Ovary (tissue), 9 donors: Measurements from ENCODE around the gene CACNA2D1. TPM values are rescaled to one million over a fixed set of nuclear protein-coding genes. Genes with fewer than 3 reads are reported as not detected.

ENCODE experiments used
- DNase-seq, 5 donors: peaks; one replicate each; pipeline ENCODE4 v3.0.0-alpha.2; 2019 to 2020
- H3K27ac ChIP-seq, 2 donors: fragments of 200-600 bp; one replicate each; pipeline versions ENCODE4 v1.5.1 to v1.8.0; 2019 to 2022
- H3K27me3 ChIP-seq: fragments of 200-600 bp; one replicate; pipeline ENCODE4 v1.8.0; 2022
- H3K36me3 ChIP-seq: fragments of 200-600 bp; sonication (generic); one replicate; pipeline ENCODE4 v1.5.1; 2019
- H3K4me1 ChIP-seq: one replicate; pipeline ENCODE4 v1.8.1; 2013; ENCODE audit warnings: mild to moderate bottlenecking, moderate library complexity; ENCODE audit not compliant: insufficient read depth
- H3K4me3 ChIP-seq: fragments of 200-600 bp; sonication (generic); one replicate; pipeline ENCODE4 v1.5.1; 2017
- H3K9me3 ChIP-seq, 2 donors: fragments of 200-600 bp in 1 of 2; sonication (generic) in 1 of 2; one replicate each; pipeline versions ENCODE4 v1.5.1 to v1.8.1; 2013 to 2019; ENCODE audit warnings: mild to moderate bottlenecking in 1 of 2, moderate library complexity in 1 of 2
- CTCF ChIP-seq, 3 donors: fragments of 450-650 bp in 2 of 3; fragments of 200-600 bp in 1 of 3; IDR thresholded peaks; one replicate each; pipeline versions ENCODE4 v1.5.1 to v1.8.0; 2016 to 2022; ENCODE audit warnings: antibody characterized with exemption in 3 of 3, mild to moderate bottlenecking in 1 of 3
- EP300 ChIP-seq: sonication (generic); formaldehyde crosslinking; IDR thresholded peaks from one replicate; pipeline ENCODE4 v1.6.1; 2017; ENCODE audit warnings: antibody characterized with exemption
- POLR2A ChIP-seq: fragments of 450-650 bp; IDR thresholded peaks from one replicate; pipeline ENCODE4 v1.6.1; 2017; ENCODE audit warnings: antibody characterized with exemption, mild to moderate bottlenecking, moderate library complexity
- WGBS, 3 donors: extraction: QIAGEN DNeasy Blood & Tissue Kit in 1 of 3; methylation state at CpG; one replicate each; pipeline versions ENCODE4 v1.1.5 to v1.1.7; 2013 to 2017; 5-methylcytosine and 5-hydroxymethylcytosine counted together
- intact Hi-C, 4 donors: fragments of 100-400 bp; cut with DNase I; formaldehyde crosslinking; loops; one replicate each; pipeline versions ENCODE4 v1.11.0 to v1.15.1; 2022 to 2023
- polyA plus RNA-seq, 2 donors: library from polyadenylated mRNA; stranded (reverse); fragments of 200-250 nt in 1 of 2; fragments of 350-450 nt in 1 of 2; fragmentation: Illumina TruSeq in 1 of 2; extraction: RNeasy Lipid Tissue Mini Kit (QIAGEN cat#74804) in 1 of 2; gene quantifications; one replicate each; pipeline ENCODE4 v1.2.3, GENCODE V29; 2013 to 2014
- total RNA-seq, 7 donors: library from RNA; depleted of rRNA in 2 of 7; stranded (reverse); fragments of >200 nt in 2 of 7; fragmentation: NEBNext Ultra II Directional in 3 of 7; extraction: Animal tissue kit (Norgen Biotek cat#: 25700) in 3 of 7; gene quantifications; one replicate each; pipeline versions ENCODE4 v1.1.0 to v1.2.4, GENCODE V29; 2016 to 2023
- donor health status: DM: no; HTN: no; CAD: no; lungs with moderate emphysema.
- donor health status: DM: no; HTN: no; CAD: no.
- donor health status: Bipolar disorder and iron deficiency.
- donor health status: DM: yes; HTN: yes; CAD: no.
- donor health status: DM: no; HTN: no; CAD: no.
- donor health status: DM: yes; HTN: yes; CAD: no.

Gene CACNA2D1
- total and polyA plus RNA-seq, 9 donors: 6.6 to 34.2 (median 18.8) TPM

- Histone ChIP-seq H3K4me3 (no peak overlapping the region), H3K9me3 (no peaks in the 10 kb centered on the region), H3K27me3 (no peaks in the 10 kb centered on the region), H3K36me3 (no peaks in the 10 kb centered on the region), H3K27ac (no peak overlapping the region), H3K4me1 (no peaks in the 10 kb centered on the region)
- TF ChIP-seq CTCF (IDR thresholded peaks at IDR 0.05) (no peak), POLR2A (no peak), EP300 (no peak)
- intact Hi-C loops: no loop called here
- DNase-seq: no peak
- 93 to 98% (median 96%) methylated on average over 2 of the region's 2 CpGs for WGBS, 3 donors
These were observed 254.9 kb downstream of the CACNA2D1 start for GRCh38 chr7:82188636-82189035.

GRCh38 chr7:82185443-82185842, 258.1 kb downstream of the CACNA2D1 start:
- TF ChIP-seq POLR2A (no peak), CTCF (IDR thresholded peaks at IDR 0.05) (no peak), EP300 (no peak)
- DNase-seq: no peak
- Histone ChIP-seq H3K27me3 (no peaks in the 10 kb centered on the region), H3K36me3 (no peaks in the 10 kb centered on the region), H3K9me3 (no peaks in the 10 kb centered on the region), H3K4me1 (no peaks in the 10 kb centered on the region), H3K27ac (no peak overlapping the region), H3K4me3 (no peak overlapping the region)
- 90 to 95% (median 92%) methylated on average over 2 of the region's 2 CpGs for whole genome bisulfite sequencing, 3 donors
- intact Hi-C loops: no loop called here

- Histone ChIP-seq H3K9me3 (no peaks in the 10 kb centered on the region), H3K27me3 (no peaks in the 10 kb centered on the region), H3K36me3 (no peaks in the 10 kb centered on the region), H3K4me1 (no peaks in the 10 kb centered on the region), H3K4me3 (no peak overlapping the region), H3K27ac (no peak overlapping the region)
- DNase-seq: no peak
- TF ChIP-seq CTCF (IDR thresholded peaks at IDR 0.05): no peak
- 74 to 95% (median 93%) methylated on average over 4 of the region's 4 CpGs for WGBS, 3 donors
- intact Hi-C loops: no loop called here
These were observed 259.9 kb downstream of the CACNA2D1 start for GRCh38 chr7:82183634-82184033.

GRCh38 chr7:82179311-82179710, 264.3 kb downstream of the CACNA2D1 start:
- H3K4me3 ChIP-seq: no peak overlapping the region
- WGBS, 3 donors: 93 to 98% (median 98%) methylated on average over 1 of the region's 1 CpG
- no peak for TF ChIP-seq POLR2A
- TF ChIP-seq EP300: no peak
- TF ChIP-seq CTCF (IDR thresholded peaks at IDR 0.05): no peak
- no peak overlapping the region for H3K27ac ChIP-seq
- H3K9me3 ChIP-seq: no peaks in the 10 kb centered on the region
- intact Hi-C loops: no loop called here
- H3K4me1 ChIP-seq: no peaks in the 10 kb centered on the region
- H3K27me3 ChIP-seq: no peaks in the 10 kb centered on the region
- no peak for DNase-seq
- H3K36me3 ChIP-seq: no peaks in the 10 kb centered on the region

GRCh38 chr7:82175319-82175718, 268.3 kb downstream of the CACNA2D1 start:
- intact Hi-C loops: no loop called here

More at GRCh38 chr7:82175319-82175718, 268.3 kb downstream of the CACNA2D1 start:
- Histone ChIP-seq H3K36me3 (no peaks in the 10 kb centered on the region), H3K27me3 (no peaks in the 10 kb centered on the region), H3K4me1 (no peaks in the 10 kb centered on the region), H3K4me3 (no peak overlapping the region), H3K9me3 (no peaks in the 10 kb centered on the region), H3K27ac (no peak overlapping the region)
- DNase-seq: no peak
- WGBS, 3 donors: 69 to 74% (median 74%) methylated on average over 2 of the region's 2 CpGs
- TF ChIP-seq CTCF (IDR thresholded peaks at IDR 0.05) (no peak), EP300 (no peak), POLR2A (no peak)
